NCI-H524 (cell line): ENCODE results near the gene TBC1D21.
A peak's percentile ranks its signal among the peaks of the same experiment; 100 is the strongest.

Experiments used
- DNase-seq, 2 experiments: peaks; one replicate each; lab custom pipeline; 2025; lab: John Stamatoyannopoulos, UW

TBC1D21 gene, protein sequence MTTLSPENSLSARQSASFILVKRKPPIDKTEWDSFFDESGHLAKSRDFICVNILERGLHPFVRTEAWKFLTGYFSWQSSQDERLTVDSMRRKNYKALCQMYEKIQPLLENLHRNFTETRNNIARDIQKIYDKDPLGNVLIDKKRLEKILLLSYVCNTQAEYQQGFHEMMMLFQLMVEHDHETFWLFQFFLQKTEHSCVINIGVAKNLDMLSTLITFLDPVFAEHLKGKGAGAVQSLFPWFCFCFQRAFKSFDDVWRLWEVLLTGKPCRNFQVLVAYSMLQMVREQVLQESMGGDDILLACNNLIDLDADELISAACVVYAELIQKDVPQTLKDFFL

DNA sequence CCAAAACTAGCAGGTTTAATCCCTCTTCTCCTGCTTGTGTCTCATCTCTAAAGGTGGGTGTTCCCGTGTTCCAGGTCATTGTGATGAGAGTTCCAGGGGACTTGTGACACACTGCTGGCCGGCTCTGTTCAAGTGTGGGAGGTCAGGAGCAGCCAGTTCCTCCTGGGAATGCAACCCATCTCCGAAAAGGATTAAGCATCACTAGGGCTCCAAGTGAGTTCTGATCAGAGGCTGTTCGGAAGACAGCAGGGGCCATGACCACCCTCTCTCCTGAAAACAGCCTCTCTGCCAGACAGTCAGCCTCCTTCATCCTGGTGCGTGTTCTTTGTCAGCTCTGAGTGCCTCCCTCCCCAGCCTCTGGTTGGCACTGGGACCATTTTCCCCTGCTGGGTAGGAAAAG lies at the start of gene TBC1D21:
Gene TBC1D21, plus strand, starts transcription at position 109 of the 400 bp plus-strand sequence. Its CDS starts 146 bp downstream, at position 255.
- DNase-seq = no peak

DNA sequence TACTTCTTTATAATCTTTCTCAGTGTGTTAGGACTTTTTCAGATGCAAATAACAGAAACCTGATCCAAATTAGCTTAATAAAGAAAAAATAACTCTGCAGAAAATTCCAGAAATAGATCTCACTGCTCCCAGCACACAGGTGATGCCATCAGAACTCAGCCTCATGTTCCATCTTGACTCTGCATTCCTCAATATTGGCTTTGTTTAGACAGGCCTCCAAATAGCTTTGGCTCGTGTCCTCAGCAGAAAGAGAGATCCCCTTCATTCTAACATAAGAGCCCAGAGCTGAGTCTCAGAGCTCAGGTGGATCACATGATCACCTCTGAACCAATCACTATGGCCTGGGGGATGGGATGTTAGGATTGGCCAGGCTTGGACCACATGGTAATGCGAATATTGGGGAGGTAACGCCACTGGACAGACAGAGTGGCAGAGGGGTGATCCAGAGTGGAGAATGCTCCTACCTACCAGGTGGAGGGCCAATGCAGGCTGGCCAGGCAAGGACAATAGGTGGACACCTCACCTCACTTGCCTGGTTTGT lies 46.6 kb upstream of the TBC1D21 start:
- no peak for DNase-seq

DNA sequence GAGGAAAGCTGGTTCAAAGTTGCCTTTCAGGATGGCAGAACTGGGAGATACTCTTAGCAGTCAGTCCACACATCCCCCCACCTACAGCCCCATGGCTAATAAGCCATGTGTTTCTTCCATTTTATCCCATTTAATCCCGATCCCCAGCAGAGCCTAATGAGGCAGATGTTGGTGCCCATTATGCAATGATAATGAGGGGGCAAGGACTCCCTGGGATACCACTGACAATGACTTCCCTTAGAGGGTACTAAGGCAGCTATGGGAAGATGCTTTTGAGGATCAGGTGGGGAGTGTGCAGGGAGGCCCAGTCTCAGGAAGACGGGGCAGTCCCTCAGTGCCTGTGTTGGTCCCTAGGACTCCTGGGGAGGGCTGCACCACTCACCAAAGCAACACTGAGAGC lies 43.8 kb upstream of the TBC1D21 start:
- peak; percentile 90 to 96 for DNase-seq

DNA sequence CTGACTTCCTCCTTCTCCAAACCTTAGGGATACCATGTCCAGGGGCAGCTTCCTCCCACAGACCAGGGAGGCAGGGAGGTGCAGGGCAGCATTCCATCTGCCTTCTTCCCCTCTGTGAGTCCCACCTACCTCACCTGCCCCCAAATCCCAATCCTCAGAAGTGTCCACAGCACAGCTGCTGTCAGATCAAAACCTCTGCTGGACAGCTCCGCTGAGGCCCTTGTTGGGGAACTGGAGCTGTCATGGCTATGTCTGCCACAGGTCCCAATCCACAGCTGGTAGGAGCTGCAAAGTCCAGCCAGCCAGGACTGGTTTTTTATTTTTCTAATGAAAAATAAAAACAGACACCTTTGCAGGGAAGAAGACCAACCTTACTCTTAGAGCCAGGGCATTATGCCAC lies 40.7 kb upstream of the TBC1D21 start:
- no peak for DNase-seq

DNA sequence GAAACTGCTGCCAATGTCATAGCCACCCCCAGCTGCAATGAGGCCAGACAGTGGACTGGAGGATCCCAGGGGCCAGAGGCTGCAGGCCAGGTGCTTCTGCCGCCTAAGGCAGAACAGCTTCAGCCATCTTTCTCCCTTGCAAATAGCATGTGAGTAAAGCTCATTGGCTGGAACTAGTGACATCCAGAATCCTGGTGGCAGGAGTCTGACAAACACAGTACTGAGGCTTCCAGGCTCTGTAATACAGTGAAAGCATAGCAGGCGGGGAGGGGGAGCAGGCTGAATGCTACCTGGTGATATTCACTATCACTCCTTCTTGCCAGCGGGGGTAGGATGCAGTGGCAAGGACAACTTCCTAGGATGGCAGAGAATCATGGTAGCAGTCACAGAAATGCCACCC lies 36.5 kb upstream of the TBC1D21 start:
- DNase-seq = no peak

DNA sequence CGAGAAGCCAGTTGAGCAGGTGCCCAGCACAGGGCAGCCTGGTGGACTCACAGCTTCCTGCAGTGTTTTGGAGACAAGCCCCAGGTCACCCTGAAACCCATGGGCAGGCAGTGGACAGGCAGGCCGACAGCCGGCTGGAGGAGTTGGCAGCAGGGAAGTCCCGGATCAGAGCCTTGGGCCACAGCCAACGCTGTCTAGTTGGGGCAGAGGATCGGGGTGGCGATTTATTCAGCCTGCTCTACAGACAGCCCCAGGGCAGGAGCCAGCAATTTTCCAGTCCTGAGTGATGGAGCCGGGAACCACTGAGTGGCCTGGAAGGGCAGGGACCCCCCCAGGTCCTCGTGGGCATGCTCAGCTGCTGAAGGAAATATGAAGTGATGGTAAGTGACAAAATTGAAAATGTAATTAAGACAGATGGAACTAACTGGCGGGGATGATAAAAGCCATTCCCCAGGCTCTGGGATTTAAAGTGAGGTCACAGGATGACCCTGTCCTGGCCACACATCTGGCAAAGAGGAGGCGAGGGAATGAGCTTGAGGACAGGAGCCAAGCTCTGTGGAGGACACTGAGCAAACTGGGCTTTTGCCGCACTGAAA lies 34.4 kb upstream of the TBC1D21 start:
- no peak for DNase-seq

DNA sequence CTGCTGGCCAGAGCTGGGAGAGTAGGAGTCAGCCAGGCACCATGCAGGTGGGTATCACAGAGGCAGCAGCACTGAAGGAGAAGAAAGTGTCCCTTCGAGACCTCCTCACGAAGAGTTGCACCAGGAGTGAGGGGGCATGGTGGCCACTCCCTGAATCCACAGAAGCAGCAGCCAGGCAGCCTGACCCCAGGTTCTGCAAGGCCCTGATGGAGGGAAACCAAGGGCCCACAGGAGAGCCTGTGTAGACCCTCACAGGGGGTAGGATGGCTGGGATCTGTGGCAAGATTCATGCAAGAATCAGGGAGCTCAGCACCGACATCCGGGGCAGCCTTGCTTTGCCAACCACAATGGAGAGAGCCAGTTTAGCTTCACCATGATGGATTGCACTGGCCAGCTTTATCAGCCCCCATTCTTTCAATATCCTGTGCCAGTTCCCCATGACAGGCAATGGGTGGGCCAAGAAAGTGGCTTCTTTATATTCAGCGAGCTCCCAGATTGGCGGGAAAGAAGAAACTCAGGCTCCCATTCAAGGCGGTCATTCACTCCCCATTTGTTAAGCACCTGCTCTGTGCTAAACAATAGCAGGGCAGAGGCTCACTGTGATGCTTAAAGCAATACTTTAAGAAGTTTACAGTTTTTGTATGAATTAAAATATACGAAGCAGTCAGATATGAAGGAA lies 33.5 kb upstream of the TBC1D21 start:
- no peak for DNase-seq

DNA sequence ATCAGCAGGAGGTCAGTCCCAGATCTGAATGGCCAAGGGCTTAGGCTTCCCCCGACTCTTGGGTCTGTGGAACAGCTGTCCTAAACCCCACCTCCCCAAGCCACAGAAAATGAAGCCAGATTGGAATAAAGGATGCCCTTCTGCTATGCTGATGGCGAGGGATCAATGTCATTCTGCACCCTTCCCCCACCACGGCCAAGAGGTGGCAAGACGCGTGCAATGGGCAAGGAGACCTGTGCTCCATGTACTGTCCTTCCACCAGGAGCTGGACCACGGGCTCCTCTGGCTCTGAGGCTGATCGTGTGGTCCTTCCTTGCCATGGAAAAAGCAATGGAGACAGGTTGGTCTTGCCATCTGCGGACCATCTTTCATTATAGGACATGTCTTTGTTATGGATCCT lies 32.6 kb upstream of the TBC1D21 start:
- DNase-seq = no peak

DNA sequence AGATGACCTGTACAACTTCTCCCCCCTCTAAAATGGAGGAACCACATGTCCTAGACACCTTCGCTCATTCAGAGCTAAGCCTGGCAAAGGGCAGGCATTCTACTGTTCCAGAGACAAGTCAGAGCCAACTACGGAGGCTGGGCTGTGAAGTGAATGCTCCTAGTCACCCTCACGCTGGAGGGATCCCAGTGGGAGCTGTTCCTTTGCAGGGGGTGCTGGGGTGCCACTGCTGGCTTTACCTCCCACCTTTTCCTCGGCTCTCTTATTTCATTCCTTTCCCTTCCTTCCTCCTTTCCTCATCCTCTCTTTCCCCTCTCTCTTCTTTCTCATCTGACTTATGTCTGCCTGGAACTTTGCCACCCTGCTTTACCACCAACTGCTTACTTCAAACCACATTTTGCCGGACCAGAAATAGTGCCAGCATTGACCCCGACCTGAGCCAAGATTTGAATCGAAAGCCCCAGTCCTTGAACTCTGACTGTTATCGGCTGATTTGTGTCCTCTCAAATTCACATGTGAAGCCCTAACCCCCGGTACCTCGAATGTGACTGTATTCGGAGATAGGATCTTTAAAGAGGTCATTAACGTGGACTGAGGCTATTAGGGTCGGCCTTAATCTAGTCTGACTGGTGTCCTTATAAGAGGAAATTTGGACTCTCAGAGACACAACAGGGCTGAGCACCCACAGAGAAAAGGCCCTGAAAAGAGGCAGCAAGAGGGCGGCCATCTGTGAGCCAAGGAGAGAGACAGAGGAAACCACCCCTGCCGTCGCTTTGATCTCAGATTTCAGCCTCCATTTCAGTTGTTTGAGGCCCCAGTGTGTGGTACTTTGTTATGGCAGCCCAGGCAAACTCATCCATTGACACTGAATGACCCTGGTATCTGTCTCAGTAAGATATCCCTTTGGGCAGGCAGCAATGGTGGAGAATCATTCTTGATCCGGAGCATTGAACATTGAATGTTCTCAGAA lies 31.3 kb upstream of the TBC1D21 start:
- DNase-seq = no peak

DNA sequence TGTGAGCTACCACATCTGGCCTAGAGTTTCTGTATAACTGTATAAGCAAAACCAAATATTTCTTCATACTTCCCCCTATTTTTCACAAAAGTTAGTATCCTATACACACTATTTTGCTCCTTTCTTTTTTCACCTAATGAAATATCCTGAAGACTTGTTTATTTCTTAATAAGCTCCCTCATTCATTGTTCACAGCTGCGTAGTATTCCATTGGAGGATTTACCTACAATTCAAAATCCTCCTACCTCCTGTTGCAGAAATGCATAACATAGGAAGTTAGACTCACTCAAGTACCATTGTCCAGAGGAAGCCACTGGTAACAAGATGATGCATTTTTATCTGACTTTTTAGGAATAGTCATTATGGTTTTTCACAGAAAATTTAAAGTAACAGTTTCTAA lies 29.6 kb upstream of the TBC1D21 start:
- no peak for DNase-seq

DNA sequence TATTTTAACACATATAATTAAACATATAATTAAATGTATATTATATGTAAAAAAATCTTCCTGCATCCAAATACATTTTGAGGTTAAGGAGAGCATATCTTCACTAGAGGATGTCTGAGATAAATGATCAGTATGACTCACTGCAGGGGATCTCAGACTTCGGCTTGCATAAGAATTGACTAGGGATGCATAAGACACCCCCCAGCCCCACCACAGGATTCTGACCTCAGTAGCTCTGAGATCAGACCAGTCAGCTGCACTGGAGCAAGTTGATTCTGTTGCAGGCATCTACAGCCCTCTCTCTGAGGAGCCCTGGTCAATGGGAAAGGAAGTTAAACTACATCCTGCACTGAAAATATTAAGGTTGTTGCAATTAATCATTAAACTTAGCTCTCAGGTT lies 29.0 kb upstream of the TBC1D21 start:
- DNase-seq = no peak

DNA sequence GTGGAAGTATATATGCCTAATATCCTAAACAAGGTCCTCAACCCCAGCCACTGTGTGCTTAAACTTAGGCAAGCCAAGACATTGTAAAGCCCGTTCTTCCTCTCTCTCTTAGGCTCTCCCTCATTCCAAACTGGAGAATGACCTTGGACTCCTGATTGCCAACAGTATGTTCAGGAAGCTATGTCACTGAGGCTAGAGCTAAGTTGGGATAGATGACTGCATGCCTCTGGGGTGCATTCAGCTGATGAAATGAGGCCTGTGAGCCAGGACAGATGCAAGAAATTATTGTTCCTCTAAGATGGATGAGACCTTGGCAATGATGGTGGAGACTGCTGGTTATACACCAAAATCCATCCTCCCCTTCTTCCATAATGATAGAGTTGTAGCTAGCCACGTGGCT lies 27.9 kb upstream of the TBC1D21 start:
- no peak for DNase-seq

DNA sequence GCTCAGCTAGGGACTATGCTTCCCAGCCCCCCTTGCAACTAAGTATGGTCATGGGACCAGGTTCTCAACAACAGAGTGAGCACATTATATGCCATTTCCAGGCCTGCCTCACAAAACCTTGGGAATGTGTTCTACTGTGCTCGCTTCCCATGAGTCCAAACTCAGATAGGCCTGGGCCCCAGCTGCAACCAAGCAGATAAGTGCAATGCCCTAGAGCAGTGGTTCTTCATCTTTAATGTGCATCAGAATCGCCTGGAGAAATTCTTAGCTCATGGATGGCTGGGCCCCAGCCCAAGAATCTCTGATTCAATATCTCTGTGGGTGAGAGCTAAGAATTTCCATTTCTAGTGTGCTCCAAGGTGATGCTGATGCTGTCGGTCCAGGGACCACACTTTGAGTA lies 27.5 kb upstream of the TBC1D21 start:
- no peak for DNase-seq

DNA sequence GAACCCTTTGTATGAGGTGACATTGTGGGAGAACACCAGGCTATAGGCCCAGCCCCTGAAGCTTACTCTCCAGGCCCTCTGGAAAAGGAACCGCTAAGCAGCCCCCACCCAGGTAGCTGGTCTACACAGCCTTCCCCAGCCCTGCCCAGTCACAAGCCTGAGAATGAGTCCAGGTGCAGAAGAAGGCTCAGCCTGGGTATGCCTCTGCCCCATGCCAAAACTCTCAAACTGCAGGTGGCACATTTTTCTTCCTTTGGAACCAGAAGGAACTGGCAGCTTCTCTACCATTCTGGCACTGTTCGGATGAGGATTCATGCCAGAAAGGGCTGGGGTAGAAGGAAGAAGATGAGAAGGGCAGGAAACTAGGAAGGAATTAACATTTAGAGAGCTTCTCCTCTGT lies 23.7 kb upstream of the TBC1D21 start:
- no peak for DNase-seq

DNA sequence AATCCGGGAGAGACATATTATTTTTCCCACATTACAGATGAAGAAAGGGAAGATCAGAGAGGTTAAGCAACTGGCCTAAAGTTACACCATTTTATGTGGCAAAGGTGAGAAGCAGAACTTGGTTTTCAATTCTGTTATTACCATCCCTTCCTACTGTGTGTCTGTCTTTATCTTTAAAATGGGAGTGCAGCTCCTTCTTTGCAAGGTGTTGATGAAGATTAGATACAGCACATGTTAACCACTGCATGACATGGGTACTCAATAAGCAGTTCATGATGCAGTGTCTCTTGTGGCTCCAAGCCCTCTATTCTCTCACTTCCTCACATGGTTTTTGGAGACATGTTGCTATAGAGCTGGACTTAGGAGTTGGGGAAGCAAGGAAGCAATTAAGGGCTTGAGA lies 23.1 kb upstream of the TBC1D21 start:
- no peak for DNase-seq

DNA sequence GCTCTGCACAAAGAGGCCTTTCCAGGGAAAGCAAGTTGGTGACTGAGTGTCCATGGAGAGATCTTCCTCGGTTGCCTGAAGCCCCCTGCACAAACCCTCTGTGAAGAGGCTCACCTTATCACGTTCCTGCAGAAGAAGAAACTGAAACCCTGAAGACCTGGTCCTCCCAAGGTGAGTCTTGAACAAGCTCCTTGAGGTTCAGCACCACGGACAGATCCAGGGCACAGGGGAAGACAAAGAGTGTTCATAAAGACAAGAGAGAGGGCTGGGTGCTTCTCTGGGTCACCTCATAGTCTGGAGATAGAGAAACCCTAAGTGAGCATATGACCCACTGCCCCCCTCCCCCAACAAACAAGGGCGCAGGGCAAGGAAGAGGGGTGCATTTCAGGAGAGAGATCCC lies 21.7 kb upstream of the TBC1D21 start:
- no peak for DNase-seq

DNA sequence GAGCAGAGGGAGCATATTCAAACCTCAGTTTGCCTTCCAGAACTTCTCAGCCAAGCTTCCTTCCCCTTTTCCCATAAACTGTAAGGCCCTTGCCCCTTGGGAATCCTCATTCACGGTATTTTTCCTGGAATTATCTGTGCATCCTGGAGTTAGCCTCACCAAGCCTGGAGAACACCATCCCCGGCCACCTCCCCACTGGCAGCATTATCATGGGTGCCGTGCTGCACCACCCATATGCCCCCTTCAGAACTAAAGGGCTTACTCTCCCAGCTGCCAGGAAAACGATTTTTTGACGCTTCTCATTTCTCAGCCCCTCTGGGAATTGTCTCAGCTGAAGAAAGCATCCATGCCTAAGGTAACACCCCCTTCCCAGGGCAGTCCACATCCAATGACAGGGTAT lies 20.9 kb upstream of the TBC1D21 start:
- DNase-seq = no peak

DNA sequence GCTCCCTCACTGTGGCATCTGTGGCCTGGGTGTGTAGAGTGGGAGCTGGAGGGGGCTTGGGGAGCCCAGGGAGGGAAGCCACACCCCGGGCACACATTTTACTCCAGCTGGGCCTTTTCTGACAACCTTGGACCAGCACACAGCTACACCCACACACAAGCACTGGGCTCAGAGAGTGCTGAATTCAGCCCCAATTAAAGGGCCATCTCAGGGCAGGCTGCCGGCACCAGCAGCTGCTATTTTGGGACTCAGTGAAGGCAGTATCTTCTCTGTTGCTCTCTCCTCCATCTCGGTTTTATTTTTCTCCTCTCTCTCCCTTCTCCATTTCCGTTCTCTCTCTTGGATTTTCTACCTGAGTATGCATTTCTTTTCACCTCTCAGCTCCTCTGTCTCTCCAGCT lies 19.1 kb upstream of the TBC1D21 start:
- peak in 1 of 2 experiments; percentile 21 for DNase-seq

DNA sequence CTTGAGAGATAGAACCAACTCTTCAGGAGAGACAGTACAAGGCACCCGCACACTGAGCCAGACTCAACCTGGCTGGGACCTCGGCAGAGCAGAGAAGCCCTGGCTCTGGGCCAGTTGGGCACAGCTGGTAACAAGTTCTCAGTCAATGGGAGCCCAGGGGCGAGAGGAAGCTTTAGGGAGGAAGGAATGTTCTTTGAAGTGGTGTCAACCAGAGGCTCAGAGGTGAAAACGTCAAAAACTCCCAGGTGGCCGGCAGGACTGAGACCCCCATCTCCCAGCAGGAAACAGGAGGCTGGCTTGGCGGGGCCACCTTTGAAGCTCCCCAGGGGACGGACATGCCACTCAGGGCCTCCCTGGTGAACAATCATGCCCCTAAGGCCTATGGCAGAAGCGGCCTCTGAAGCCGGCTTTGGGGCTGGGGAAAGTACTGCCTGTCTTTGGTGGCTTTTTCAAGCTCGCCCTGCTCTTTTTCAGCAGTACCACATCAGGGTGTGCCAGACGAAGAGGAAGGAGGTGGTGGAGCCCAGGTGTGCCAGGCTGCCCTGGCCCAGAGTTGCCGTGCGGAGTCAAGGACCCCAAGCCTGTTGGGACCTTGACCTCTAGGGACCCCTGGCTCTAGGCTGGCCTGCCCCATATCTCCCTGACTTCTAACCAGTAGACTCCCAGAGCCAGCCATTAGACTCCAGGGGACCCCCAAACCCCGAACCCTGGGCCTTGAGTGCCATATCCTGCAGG lies 16.7 kb upstream of the TBC1D21 start:
- peak; percentile 74 to 90 for DNase-seq

DNA sequence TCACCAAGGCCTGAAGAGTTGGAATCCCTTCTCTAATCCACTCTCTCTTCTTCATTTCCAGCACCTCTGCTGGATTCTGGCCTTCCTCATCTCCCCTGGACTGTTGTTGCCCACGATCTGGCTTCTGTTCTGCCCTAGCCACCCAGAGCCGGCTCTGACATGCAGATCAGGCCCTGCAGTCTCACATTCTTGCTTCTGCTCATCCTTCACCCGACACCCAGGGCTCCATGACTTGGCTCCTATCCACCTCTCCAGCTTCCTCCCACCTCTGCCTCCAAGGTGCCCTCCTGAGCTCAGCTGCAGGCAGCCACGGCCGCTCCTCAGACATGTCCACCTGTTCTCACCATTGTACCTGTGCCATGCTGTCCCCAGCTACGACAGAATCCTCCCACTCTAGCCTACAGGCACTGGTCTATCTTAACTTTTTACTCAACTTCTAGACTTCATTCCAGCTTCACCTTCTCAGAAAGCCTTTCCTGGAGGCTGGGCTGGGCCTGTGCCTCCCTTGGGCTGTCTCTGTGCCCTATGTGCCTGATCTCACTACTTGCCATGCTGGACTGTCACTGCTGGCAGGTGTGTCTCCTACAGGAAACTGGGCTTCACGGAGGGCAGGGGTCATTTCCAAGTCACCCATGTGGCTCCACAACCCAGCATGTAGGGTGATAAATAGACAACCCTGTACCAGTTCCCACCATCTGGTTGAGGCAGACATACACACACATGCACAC lies 16.0 kb upstream of the TBC1D21 start:
- no peak for DNase-seq

DNA sequence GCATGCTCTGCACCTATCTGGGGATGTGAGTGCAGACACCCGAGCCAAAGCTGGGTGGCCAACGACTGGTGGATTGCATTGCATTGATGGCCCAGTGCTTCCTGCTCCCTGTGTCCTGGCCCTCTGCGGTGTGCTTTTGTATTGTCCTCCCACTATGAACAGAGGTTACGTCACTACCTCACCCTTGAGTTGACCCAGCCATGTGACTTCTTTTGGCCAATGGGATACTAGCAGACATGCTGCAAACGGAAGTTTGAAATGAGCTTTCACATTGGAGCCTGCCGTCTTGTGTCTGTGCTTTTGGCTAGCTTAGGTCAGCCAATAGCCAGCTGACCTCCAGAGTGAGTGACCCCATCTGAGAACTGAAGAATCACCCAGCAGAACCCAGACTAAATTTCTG lies 15.3 kb upstream of the TBC1D21 start:
- DNase-seq = no peak
